Vagina (tissue), 2 donors: ENCODE results near the gene TACC3. TPM values are rescaled to one million over a fixed set of nuclear protein-coding genes. Genes with fewer than 3 reads are reported as not detected.

Experiments used
- DNase-seq, 2 donors: peaks; one replicate each; pipeline ENCODE4 v3.0.0-alpha.2; 2017; ENCODE audit errors: extremely low spot score in 2 of 2
- H3K27ac ChIP-seq: fragments of 200-600 bp; sonication (generic); one replicate; pipeline ENCODE4 v1.5.1; 2019
- H3K27me3 ChIP-seq: fragments of 200-600 bp; sonication (generic); one replicate; pipeline ENCODE4 v1.5.1; 2019
- H3K36me3 ChIP-seq, 2 donors: fragments of 200-600 bp; sonication (generic); one replicate each; pipeline ENCODE4 v1.5.1; 2017 to 2019
- H3K4me1 ChIP-seq: fragments of 200-600 bp; sonication (generic); one replicate; pipeline ENCODE4 v1.5.1; 2019
- H3K4me3 ChIP-seq, 2 donors: fragments of 200-600 bp; sonication (generic); 1 replicate in 1 of 2; 2 replicates in 1 of 2; pipeline ENCODE4 v1.5.1; 2016 to 2019
- H3K9me3 ChIP-seq: fragments of 200-600 bp; sonication (generic); one replicate; pipeline ENCODE4 v1.5.1; 2019
- POLR2A ChIP-seq, 2 donors: fragments of 450-650 bp; IDR thresholded peaks; one replicate each; pipeline ENCODE4 v1.6.1; 2017; ENCODE audit warnings: antibody characterized with exemption in 2 of 2, mild to moderate bottlenecking in 2 of 2, moderate library complexity in 2 of 2
- POLR2AphosphoS5 ChIP-seq, 2 donors: sonication (generic); formaldehyde crosslinking; IDR thresholded peaks; one replicate each; pipeline ENCODE4 v1.9.0; 2017; ENCODE audit warnings: antibody characterized with exemption in 2 of 2, mild to moderate bottlenecking in 2 of 2, low read depth in 1 of 2; ENCODE audit not compliant: insufficient read depth in 1 of 2
- intact Hi-C: fragments of 100-400 bp; cut with DNase I; formaldehyde crosslinking; loops from one replicate; pipeline ENCODE4 v1.15.1; 2023
- total RNA-seq: library from RNA; depleted of rRNA; stranded (reverse); fragments of >200 nt; gene quantifications from one replicate; pipeline ENCODE4 v1.2.3, GENCODE V29; 2016
- TF ChIP-seq, protein P1 (sequence below), 3 experiments: fragments of 450-650 bp in 2 of 3; fragments of 200-600 bp in 1 of 3; sonication (generic) in 1 of 3; IDR thresholded peaks; one replicate each; pipeline ENCODE4 v1.5.1; 2017 to 2019; ENCODE audit warnings: antibody characterized with exemption in 3 of 3, mild to moderate bottlenecking in 2 of 3, moderate library complexity in 2 of 3

TACC3 gene
- 16.0 TPM for total RNA-seq

DNA sequence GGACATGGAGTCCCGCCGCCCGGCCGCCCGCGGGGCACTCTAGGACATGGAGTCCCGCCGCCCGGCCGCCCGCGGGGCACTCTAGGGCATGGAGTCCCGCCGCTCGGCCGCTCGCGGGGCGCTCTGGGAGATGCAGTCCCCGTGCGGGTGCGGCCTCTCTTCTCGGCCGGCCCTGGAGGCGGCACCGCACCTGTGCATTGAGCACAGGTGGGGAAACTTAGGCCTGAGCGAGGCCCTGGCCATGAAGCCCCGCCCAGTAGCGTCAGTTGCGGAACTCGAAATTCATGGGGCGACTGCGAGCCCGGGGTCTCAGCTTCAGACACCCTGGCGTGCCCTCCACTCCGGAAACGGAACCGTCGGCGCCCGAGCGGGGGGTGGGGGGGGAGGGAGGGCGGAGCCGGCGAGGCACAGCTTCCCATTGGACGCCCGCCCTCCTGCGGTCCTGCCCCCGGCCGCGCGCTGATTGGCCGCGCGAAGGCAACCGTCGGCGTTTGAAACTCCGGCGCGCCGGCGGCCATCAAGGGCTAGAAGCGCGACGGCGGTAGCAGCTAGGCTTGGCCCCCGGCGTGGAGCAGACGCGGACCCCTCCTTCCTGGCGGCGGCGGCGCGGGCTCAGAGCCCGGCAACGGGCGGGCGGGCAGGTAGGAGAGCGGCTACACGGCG lies at the start of gene TACC3, which contains the start of gene TMEM129:
Gene TACC3 (plus strand): TSS at position 519 of the 663 bp plus-strand sequence. CDS start 1,901 bp downstream, outside the sequence.
Gene TMEM129 (minus strand): TSS at position 321 of the 663 bp plus-strand sequence. CDS start 486 bp downstream, outside the sequence.
- peak within 1 kb of the TSS; percentile 54 to 60 for H3K4me3 ChIP-seq
- intact Hi-C loops, result no loop called here
- DNase-seq, result peak in 1 of 2 donors; percentile 98
- peak within 1 kb of the TSS; percentile 79 for H3K27ac ChIP-seq
- no peaks in the 10 kb centered on the region for H3K9me3 ChIP-seq
- peaks cover 33% of the 10 kb centered on the region for H3K4me1 ChIP-seq
- TF ChIP-seq POLR2A (IDR thresholded peaks at IDR 0.05), result peak in 1 of 2 donors; percentile 52
- TF ChIP-seq, protein P1, sequence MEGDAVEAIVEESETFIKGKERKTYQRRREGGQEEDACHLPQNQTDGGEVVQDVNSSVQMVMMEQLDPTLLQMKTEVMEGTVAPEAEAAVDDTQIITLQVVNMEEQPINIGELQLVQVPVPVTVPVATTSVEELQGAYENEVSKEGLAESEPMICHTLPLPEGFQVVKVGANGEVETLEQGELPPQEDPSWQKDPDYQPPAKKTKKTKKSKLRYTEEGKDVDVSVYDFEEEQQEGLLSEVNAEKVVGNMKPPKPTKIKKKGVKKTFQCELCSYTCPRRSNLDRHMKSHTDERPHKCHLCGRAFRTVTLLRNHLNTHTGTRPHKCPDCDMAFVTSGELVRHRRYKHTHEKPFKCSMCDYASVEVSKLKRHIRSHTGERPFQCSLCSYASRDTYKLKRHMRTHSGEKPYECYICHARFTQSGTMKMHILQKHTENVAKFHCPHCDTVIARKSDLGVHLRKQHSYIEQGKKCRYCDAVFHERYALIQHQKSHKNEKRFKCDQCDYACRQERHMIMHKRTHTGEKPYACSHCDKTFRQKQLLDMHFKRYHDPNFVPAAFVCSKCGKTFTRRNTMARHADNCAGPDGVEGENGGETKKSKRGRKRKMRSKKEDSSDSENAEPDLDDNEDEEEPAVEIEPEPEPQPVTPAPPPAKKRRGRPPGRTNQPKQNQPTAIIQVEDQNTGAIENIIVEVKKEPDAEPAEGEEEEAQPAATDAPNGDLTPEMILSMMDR (IDR thresholded peaks at IDR 0.05), result no peak
- TF ChIP-seq POLR2AphosphoS5 (IDR thresholded peaks at IDR 0.05; ENCODE audit: insufficient read depth in 1 of 2, low read depth in 1 of 2), result peak; percentile 54 to 66
- H3K27me3 ChIP-seq, result no peaks in the 10 kb centered on the region
- H3K36me3 ChIP-seq, result peaks cover 0 to 12% of the 10 kb centered on the region in 2 donors

DNA sequence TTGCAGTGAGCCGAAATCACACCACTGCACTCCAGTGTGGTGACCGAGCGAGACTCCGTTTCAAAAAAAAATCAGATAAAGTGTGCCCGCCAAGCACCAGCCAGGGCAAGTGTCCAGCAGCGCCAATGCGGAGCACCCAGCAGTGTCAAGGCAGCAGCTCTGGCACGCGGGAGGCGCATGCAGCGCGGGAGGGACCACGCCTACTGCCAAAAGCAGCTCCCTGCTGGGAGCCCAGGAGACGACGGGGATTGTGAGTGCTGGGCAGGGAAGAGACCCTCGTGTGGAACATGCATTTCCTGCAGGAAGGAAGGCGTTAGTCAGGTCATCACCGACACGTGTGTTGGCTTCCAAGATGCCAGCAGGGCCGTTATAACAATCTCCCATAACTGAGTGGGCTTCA lies 47.6 kb upstream of the TACC3 start:
- Histone ChIP-seq H3K4me1 (no peaks in the 10 kb centered on the region), H3K9me3 (no peaks in the 10 kb centered on the region), H3K36me3 (no peaks in the 10 kb centered on the region), H3K27ac (no peak overlapping the region), H3K27me3 (no peaks in the 10 kb centered on the region), H3K4me3 (no peak overlapping the region)
- intact Hi-C loops, result no loop called here
- DNase-seq, result no peak
- no peak for TF ChIP-seq POLR2AphosphoS5 (IDR thresholded peaks at IDR 0.05; ENCODE audit: insufficient read depth in 1 of 2, low read depth in 1 of 2)

DNA sequence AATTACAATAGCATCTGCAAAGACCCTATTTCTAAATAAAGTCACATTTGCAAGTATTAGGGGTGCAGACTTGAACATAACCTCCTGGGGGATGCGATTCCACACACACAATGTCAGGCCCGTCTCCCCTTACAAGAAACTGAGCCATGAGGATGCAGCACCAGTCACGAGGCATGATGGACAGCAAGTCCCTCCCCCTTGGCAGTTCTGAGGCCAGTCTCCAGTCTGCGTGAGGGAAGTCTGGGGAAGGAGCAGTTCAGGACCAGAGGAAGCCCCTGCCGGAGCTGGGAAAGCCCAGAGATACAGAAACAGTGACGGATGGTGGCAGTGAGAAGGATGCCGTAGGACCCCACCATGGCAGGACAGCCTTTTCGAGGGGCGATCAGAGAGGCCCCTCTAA lies 46.6 kb upstream of the TACC3 start:
- H3K36me3 ChIP-seq, result no peaks in the 10 kb centered on the region
- no peaks in the 10 kb centered on the region for H3K9me3 ChIP-seq
- H3K27ac ChIP-seq, result no peak overlapping the region
- no peak for DNase-seq
- H3K4me3 ChIP-seq, result no peak overlapping the region
- TF ChIP-seq POLR2A (IDR thresholded peaks at IDR 0.05) (no peak), POLR2AphosphoS5 (IDR thresholded peaks at IDR 0.05; ENCODE audit: insufficient read depth in 1 of 2, low read depth in 1 of 2) (no peak)
- TF ChIP-seq, protein P1 (IDR thresholded peaks at IDR 0.05), result no peak
- intact Hi-C loops, result no loop called here
- no peaks in the 10 kb centered on the region for H3K4me1 ChIP-seq
- no peaks in the 10 kb centered on the region for H3K27me3 ChIP-seq

DNA sequence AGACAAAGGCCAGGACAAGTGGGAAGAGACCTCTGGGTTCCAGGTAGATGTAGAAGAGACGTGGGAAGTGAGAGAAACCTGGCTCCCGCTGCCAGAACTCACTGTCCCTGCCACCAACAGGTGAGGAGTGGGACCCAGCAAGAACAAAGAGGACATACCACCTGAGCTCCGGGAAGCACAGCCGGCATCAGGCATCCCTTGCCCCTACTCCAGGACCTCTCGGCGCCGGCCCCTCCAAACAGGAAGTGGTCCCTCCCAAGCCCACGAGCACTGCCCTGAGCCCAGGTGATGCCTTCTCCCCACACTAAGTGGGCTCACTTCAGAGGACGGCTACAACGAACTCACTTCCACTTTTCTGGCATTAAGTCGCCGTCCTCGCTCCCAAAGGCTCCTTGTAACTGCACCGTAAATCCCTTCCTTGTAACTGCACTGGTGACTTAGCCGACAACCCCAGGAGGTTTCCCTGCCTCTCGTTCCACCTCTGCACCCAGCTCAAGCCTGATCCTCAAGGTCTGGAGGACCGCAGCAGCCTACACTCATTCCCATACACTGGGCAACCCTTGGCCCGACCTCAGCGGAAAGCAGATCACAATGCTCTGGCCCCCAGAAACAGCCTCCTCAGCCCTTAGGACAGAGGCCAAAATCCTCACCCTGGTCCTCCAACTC lies 46.1 kb upstream of the TACC3 start:
- no peak for DNase-seq
- TF ChIP-seq, protein P1 (IDR thresholded peaks at IDR 0.05), result no peak
- TF ChIP-seq POLR2A (IDR thresholded peaks at IDR 0.05) (no peak), POLR2AphosphoS5 (IDR thresholded peaks at IDR 0.05; ENCODE audit: insufficient read depth in 1 of 2, low read depth in 1 of 2) (no peak)
- no peaks in the 10 kb centered on the region for H3K9me3 ChIP-seq
- H3K4me3 ChIP-seq, result no peak overlapping the region
- no peaks in the 10 kb centered on the region for H3K27me3 ChIP-seq
- H3K36me3 ChIP-seq, result no peaks in the 10 kb centered on the region
- intact Hi-C loops, result no loop called here
- no peaks in the 10 kb centered on the region for H3K4me1 ChIP-seq
- H3K27ac ChIP-seq, result no peak overlapping the region

DNA sequence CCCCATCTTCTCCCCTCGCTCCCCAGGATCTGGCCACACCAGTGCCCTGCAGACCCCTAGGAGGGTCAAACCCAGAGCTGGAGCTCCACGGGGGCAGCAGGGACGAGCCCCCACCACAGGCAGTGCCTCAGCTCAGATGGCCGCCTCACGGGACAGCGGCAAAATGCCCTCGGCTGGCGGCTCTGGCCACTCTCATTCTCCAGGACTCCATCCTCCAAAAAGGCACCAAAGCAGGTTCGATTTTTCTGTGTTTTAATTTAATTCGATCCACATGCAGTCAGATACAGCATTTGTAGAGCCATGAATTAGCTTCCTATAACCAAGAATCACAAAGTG lies 45.6 kb upstream of the TACC3 start:
- H3K4me3 ChIP-seq, result no peak overlapping the region

More for the DNA sequence above, 45.6 kb upstream of the TACC3 start:
- no peaks in the 10 kb centered on the region for H3K4me1 ChIP-seq
- no peaks in the 10 kb centered on the region for H3K36me3 ChIP-seq
- no peak overlapping the region for H3K27ac ChIP-seq
- H3K27me3 ChIP-seq, result no peaks in the 10 kb centered on the region
- H3K9me3 ChIP-seq, result no peaks in the 10 kb centered on the region
- no peak for DNase-seq
- TF ChIP-seq, protein P1 (IDR thresholded peaks at IDR 0.05), result no peak
- TF ChIP-seq POLR2A (IDR thresholded peaks at IDR 0.05) (no peak), POLR2AphosphoS5 (IDR thresholded peaks at IDR 0.05; ENCODE audit: insufficient read depth in 1 of 2, low read depth in 1 of 2) (no peak)
- intact Hi-C loops, result no loop called here
